GM08714 (cell line): ENCODE measurements around the gene GATAD1.
"Not testable (repeated sequence)": the region's sequence is repeated elsewhere in the genome, so short reads cannot be mapped to it uniquely, and the experiment has no call there.

Experiments used
- H3K4me3 ChIP-seq: fragments of 200-500 bp; sonication (Bioruptor generic); 2 replicates; pipeline ENCODE4 v1.5.1; 2014; ENCODE audit warnings: mild to moderate bottlenecking, low read length, inconsistent platforms
- ZNF274 ChIP-seq: IDR thresholded peaks from 2 replicates; pipeline ENCODE4 v1.6.1; 2012; ENCODE audit warnings: mild to moderate bottlenecking, low read depth, low read length

Gene GATAD1, protein sequence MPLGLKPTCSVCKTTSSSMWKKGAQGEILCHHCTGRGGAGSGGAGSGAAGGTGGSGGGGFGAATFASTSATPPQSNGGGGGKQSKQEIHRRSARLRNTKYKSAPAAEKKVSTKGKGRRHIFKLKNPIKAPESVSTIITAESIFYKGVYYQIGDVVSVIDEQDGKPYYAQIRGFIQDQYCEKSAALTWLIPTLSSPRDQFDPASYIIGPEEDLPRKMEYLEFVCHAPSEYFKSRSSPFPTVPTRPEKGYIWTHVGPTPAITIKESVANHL

DNA sequence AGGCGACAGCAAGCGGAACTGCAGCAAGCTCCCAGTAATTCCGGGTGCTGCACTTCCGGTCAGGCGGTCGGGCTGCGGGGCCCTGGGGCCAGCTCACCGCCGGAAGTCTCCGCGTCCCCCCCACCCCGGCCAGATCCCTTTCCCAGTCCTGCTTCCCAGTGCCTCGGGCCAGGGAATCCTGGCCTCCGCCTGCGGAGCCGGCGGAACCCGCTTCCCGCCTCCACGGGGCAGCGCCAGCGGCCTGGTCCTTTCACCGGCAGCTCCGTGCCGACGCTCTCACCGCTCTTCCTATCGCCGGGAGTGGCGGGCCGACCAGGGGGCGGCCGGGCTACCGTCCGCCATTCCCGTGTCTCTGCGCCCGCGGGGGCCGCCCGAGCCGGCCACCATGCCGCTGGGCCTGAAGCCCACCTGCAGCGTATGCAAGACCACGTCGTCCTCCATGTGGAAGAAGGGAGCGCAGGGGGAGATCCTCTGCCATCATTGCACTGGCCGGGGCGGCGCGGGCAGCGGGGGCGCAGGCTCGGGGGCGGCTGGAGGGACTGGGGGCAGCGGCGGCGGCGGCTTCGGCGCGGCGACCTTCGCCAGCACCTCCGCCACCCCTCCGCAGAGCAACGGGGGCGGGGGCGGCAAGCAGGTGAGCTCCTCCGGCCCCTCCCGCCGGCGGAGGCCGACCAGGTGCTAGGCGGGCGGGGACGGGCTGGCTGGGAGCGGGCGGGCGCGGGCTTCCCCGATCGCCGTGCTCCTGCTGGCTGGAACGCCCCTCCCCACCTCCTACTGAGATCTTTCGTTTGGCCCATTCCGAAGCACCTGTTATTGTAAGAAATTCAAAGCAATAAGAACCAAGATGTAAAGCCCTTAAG is at the start of gene GATAD1:
GATAD1 (plus strand) TSS at position 138 of the 860 bp plus-strand sequence; CDS start at position 386, 248 bp downstream.
- peak within 1 kb of the TSS; percentile 85 for H3K4me3 ChIP-seq
- no peak for TF ChIP-seq ZNF274

DNA sequence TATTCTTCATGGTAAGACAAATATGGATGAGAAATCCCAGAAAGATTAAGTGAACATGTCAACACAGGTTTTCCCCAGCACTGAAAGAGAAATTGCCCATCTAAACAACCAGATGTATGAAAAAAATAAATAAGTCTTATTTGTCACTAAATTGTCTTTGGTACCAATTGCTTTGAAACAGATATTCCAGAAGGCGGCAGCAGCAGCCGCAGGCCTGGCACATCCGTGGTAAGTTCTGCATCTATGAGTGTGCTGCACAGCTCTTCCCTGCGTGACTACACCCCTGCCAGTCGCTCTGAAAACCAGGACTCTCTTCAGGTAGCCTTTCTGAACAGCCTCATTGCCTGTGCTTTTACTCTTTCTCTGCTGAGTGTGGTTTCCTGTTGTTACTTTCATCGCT is 49.7 kb upstream of the GATAD1 start:
- TF ChIP-seq ZNF274 = no peak
- H3K4me3 ChIP-seq = no peak overlapping the region

DNA sequence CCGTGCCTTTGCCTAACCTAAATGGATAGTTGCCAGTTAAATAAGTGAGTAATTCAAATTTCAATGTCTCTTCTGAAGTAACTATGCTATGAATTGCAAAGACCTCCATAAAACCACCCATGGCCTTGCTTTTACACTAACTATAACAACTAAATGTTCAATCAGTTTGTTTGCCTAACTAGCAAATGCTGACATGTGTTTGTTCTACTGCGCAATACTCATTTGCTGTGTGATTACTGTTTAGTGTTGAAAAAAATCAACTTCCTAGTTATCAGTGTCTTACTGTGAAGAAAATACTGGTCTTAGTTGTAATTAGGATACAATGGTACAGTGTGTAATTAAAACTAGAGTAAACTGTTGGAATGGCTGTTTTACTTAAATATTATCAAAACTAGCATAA is 47.3 kb upstream of the GATAD1 start:
- H3K4me3 ChIP-seq = no peak overlapping the region
- TF ChIP-seq ZNF274 = no peak

DNA sequence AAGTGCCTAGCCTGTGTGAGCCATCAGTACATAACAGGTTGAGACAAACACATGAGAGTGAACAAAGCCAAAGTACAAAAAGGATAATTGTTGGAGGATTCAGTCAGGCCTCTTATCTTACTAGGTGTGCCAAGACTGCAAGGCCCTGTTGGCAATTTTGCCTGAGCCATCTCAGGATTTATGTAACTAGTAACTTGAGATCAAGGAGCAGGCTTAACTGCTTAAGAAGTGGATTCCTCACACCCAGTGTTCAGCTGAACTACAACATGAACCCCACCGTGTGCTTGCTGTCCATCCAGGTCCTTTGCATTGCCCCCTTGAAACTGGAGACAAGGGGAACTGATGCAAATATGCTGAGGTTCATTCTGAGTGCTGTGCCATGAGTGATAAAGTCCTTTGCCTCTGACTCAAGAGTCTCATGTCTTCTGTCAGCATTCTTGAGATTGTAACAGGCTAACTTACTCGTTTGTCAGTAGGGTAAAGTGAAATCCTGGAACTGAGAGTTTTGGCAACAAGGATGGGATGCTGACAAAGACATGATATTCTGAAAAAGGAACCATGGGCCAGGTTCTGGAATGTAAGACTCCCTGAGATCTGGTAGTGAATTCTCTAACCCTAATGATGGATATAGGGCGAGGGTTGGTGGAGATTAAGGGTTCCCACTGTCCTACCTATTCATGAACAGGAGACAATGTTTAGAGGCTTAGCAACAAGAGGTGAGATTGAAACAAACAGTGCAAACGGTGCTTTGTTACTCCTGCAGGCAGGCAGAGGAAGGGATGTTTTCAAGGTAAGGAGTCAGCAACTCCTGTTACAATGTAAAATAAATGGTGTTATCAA is 44.1 kb upstream of the GATAD1 start:
- H3K4me3 ChIP-seq = no peak overlapping the region
- no peak for TF ChIP-seq ZNF274

DNA sequence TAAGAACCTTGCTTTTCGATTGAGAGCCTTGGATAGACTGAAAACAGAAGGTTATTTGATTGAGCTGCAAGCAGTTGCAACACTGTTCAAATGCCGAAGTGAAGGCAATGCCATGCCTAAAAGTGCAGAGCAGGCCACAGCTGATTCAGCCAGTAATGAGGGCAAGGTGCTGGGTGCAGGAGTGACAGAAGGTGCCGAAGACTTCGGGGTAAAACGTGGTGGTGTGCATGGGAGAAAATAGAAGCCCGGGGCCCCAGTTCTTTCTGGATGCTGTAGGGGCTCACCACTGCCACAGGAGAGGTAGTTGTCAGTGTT is 43.6 kb upstream of the GATAD1 start:
- H3K4me3 ChIP-seq = no peak overlapping the region
- TF ChIP-seq ZNF274 = no peak

DNA sequence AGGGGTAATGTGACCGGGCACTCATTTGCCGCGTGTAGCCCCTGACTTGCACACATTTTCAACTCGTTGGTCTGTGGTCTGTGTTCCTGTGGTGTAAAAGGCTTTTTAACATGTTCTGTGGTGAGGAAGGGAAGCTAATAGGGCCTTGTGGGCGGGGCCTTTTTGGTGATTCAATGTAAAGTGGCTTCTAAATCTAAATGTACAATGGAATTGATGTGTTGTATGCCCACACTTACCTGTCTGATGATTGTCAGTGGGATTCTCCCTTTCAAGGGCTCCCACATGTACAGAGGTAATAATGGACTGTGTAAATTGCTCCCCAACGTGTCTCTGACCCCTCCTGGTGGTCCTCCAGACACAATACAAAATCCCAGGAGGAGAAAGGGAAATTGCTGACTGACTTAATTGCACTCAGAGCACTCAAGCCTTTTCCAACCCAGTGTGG is 43.1 kb upstream of the GATAD1 start:
- no peak for TF ChIP-seq ZNF274

DNA sequence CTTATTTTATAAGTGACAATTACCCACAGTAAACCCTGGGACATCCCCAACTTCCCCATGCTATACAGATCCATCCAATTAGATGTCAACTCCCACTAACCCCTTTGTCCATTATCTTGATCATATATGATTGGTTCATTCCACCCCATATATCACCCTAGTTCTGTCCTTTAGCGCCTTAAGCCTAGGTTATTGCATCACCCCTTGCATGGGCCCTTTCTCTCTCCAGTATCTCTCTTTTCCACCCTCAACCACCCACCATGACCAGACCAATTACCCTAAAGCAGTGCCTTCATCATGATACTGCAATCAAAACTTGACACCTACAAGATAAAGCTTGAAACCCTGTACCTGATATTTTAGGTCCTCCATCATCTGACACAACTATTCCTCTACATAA is 37.9 kb upstream of the GATAD1 start:
- no peak for TF ChIP-seq ZNF274

More for the DNA sequence above, 43.1 kb upstream of the GATAD1 start:
- H3K4me3 ChIP-seq = no peak overlapping the region

GRCh38 chr7:92410162-92410561 is 37.1 kb upstream of the GATAD1 start:
- H3K4me3 ChIP-seq = not testable (repeated sequence)

More for the DNA sequence above, 37.9 kb upstream of the GATAD1 start:
- H3K4me3 ChIP-seq = no peak overlapping the region

DNA sequence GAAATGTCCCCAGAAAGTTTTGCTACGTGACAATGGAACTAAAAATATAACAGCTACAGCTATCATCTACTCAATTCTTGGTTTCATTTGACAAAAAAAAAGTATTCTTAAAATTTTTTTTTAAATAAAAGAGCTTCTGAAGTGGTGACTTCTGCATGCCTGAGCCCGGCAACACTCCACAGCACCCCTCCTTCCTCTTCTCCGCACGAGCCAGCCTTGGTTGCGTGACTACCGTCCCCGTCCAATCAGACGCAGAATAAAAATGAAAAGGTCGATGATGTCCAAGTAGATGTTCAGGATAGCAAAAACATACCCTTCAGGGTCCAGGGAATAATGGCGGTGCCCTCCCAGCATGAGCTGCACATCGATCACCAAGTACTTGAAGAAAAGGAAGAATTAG is 34.5 kb upstream of the GATAD1 start:
- H3K4me3 ChIP-seq = no peak overlapping the region
- no peak for TF ChIP-seq ZNF274

- no peak for TF ChIP-seq ZNF274
- H3K4me3 ChIP-seq = no peak overlapping the region
These were observed 33.7 kb upstream of the GATAD1 start for GRCh38 chr7:92413550-92413949.

DNA sequence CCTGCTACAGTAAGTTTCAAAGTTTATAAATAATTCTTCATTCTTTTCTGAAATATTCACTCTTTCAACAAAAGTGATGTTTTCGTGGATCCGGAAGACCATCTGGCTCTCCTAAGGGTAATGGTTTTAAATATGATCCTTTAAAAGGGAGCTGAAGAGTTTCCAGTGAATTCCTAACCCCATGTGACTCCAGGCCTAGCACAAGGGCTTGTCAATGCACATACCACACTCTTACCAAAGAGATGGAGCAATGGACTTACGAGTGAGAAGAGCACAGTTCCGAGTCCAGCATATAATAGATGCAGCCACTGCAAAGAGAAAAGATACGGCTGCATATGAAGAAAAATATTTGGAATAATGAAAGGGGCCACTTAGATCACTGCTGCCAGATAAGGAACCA is 32.1 kb upstream of the GATAD1 start:
- H3K4me3 ChIP-seq = no peak overlapping the region
- no peak for TF ChIP-seq ZNF274

GRCh38 chr7:92417913-92418312 is 29.4 kb upstream of the GATAD1 start:
- TF ChIP-seq ZNF274 = no peak
- H3K4me3 ChIP-seq = no peak overlapping the region

DNA sequence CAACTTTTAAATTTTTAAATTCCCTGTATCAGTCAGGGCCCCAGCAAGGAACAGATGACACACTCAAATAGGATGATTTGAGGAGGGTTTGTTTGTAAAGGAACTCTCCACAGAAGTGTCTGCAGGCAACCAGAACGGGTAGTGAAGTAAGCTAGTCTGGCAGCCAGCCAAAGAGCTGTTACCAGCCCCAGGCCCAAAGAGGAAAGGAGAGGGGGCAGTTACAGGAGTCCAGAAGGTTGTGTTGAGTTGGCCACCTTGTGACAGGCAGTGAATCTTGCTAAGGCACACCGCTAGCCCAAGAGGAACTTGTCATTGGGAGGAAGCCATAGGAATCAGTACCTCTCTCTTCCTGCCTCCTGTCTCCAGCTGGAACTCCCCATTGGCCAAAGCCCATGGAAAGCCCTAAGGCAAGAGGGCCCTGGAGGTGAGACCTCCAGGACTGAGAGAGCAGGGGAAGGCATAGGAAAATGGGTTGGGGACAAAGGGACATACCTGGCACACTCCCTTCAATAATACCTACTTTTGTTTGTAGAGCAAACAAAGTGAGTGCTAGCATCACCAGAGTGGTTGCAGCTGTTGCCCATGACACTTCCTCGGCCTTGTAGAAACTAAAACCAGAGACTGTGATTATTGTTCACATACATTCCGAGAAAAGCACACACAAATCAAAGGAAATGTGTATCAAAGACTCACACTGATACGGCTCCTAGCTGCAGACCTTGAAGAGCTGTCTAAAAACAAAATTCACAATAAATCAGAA is 25.4 kb upstream of the GATAD1 start:
- no peak for TF ChIP-seq ZNF274
- no peak overlapping the region for H3K4me3 ChIP-seq

GRCh38 chr7:92422926-92423325 is 24.4 kb upstream of the GATAD1 start:
- no peak overlapping the region for H3K4me3 ChIP-seq
- TF ChIP-seq ZNF274 = no peak

DNA sequence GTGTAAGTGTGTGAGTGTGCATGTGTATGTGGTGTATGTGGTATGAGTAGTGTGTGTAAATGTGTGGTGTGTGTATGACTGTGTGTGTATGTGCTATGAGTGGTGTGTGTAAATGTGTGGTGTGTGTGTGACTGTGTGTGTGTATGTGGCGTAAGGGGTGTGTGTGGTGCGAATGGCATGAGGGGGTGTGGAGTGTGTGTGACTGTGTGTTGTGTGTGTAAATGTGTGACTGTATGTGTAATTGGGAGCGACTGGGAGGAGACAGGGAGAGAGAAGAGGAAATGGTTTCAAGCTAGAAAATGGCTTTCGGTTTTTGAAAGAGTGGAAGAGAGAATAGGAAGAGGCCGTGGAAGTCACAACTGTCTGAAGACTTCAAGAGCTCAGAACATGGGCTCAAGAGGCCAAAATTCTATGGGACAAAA is 23.6 kb upstream of the GATAD1 start:
- TF ChIP-seq ZNF274 = no peak
- H3K4me3 ChIP-seq = no peak overlapping the region
